ENCODE measurements around the gene STRN3. TPM values are rescaled to one million over a fixed set of nuclear protein-coding genes. Genes with fewer than 3 reads are reported as not detected.
"Not testable (repeated sequence)": the region's sequence is repeated elsewhere in the genome, so short reads cannot be mapped to it uniquely, and the experiment has no call there.

Gene STRN3
- total RNA-seq, 1 donor from 2014 or later: 45.7 TPM

DNA sequence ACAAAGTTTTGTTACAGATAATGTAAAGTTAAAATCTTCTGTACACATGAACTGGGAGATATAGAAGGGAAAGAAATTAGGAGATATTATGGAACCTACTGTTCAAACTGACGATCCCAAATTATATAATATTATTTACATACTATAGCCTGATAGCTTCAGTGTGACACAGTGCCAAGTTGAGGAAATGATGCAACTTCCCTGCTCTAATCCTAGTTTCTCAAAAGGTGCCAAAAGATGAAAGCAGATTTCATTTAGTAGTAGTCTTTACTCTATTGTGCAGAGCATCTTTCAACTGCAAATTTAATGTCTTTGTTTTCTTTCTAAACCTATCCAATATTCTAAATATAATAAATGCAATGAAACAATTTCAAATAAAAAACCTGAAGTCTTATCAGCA is 104.9 kb downstream of the STRN3 start:
- DNase-seq (ENCODE audit: low read depth in 2 of 2): peak in 1 of 2 donors; percentile 58

DNA sequence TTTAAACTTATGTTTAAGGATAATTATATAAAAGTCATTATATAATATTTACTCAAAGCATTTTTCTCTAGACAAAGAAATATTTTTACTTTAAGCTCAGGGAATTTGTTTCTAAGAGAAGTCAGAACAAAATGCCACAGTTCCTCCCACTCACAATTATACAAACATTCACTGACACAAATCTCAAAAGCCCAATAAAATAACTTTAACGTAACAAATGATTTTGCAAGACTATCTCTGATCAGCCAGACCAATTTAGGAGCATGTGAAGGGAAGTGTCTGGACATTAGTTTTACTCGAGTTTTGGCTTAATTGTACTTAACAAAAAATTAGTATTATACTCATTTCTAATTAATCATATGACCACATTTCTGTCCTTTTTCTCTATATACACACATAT is 110.6 kb downstream of the STRN3 start:
- DNase-seq (ENCODE audit: low read depth in 2 of 2): no peak

- no peak for DNase-seq (ENCODE audit: low read depth in 2 of 2)
Measured at GRCh38 chr14:30914812-30915211, 111.4 kb downstream of the STRN3 start.

GRCh38 chr14:30908826-30909225 is 117.4 kb downstream of the STRN3 start:
- no peak for DNase-seq (ENCODE audit: low read depth in 2 of 2)

DNA sequence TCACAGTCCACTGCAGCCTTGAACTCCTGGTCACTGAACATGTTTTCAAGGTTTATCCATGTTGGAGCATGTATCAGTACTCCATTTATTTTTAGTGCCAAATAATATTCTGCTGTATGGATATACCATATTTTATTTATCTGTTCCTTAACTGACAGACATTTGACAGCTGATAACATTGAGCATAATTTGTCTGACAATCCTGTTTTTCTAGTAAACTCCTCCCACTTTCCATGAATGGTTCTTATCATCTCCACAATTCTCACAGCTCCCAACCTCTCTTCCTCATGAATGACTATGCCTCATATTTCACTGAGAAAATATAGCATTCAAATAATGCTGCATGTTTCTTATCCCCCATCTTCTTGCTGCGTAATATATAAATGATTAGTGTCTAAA is 118.5 kb downstream of the STRN3 start:
- no peak for DNase-seq (ENCODE audit: low read depth in 2 of 2)

DNA sequence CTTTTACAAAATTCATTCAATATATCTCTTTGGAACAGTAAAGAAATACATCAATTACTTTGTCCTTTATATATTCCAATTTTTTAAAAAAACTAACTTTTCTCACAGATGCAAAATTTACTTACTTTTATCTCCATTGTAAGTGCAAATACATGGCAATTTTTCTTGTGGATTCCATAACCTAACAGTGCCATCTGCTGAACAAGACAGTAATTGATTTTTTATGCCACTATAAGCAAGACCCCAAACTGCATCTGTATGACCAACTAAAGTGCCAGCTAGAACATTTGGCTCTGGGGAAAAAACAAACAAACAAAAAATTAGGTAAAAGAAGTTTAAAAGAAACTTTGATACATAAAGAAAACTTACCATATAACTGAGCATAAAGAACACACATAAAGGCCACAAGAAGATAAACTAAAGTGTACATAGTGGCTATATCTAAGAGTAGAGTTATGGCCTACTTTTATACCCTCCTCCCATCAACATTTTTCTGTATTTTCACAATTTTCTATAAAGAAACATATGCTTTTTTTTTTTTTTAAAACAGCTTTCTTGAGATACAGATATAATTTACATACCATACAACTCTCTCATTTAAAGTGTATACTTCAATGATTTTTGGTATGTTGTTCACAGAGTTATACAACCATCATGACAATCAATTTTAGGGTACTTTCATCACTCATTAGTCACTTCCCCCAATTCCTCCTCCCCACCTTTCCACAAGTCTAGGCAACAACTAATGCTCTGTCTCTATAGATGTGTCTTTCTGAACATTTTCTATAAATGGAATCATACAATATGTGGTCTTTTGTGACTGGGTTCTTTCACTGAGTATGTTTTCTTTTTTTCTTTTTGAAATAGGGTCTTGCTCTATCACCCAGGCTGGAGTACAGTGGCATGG is 119.2 kb downstream of the STRN3 start:
- DNase-seq (ENCODE audit: low read depth in 2 of 2): peak; percentile 26 to 35

DNA sequence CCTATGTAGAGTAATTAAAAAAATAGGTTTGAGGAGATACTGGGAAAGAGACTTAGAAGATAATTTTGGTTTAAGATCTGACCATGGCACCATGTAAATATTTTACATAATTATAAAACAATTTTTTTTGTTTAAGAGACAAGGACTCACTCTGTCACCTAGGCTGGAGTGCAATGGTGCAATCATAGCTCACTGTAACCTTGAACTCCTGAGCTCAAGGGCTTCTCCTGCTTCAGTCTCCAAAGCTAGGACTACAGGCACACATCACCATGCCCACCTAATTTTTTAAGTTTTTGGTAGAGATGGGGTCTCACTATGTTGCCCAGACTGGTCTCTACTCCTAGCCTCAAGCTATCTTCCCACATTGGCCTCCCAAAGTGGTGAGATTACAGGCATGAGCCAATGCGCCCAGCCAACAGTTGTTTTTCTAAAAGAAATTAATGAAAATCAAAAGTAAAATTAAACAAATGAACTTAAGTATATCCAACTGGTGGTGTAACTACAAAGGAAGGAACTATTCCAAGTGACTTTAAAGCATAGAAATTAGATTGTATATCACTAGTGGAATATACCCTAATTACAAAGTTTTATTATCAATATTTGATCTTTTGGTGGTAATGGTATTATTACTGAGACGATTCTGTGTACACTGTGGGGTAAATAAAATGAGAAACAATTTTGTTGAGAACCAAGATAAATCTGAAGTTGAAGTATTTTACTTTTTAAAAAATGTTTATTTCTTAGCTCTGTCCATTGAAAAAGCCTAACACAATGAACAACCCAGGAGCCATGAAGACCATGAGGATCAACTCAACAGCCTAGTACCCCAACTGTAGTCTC is 122.7 kb downstream of the STRN3 start:
- no peak for DNase-seq (ENCODE audit: low read depth in 2 of 2)

DNA sequence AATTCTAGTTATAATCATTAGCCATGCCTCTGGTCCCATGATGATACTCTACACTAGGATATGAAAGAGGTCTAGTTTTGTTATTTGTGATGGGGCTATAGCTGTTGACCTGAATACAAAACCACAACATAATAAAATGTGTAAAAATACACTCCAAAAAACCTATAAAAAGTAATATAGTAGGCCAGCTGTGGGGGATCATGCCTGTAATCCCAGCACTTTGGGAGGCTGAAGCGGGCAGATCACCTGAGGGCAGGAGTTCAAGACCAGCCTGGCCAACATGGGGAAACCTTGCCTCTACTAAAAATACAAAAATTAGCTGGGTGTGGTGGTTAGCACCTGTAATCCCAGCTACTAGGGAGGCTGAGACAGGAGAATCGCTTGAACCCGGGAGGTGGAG is 129.1 kb downstream of the STRN3 start:
- not testable (repeated sequence) for DNase-seq (ENCODE audit: low read depth in 2 of 2)

DNA sequence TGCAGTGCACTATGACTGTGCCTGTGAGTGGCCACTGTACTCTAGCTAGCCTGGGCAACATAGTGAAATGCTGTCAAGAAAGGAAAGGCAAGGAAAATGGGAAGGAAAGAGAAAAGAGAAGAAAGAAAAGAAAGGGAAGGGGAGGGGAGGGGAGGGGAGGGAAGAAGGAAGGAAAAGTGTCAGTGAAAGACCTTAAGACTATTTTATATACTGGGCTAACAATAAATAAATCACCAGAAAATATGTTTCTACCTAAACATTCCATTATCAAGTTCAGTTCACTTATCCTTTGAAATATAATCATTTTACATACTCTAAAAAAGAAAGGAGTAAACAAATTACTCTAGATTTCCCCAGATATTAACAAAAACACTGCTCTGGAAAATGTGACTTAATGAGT is 129.7 kb downstream of the STRN3 start:
- DNase-seq (ENCODE audit: low read depth in 2 of 2): no peak

GRCh38 chr14:30894923-30895515 is 131.2 kb downstream of the STRN3 start:
- DNase-seq (ENCODE audit: low read depth in 2 of 2): no peak

DNA sequence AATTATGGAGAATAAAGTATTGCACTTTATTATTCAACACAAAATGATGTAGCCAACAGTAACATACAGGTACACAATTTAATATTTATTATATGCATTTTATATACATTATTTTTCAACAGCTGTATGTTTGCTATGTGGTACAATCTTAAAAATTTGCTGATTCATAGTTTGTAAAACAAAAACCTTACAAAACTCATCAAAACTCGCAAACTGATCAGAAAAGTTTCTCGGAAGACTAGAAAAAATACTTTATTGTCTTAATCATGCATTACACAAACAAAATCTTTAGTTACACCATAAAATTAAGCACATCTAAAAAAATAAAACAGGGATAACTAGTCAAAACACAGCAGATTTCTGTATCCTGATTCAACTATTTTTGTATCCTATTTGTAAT is 132.4 kb downstream of the STRN3 start:
- DNase-seq (ENCODE audit: low read depth in 2 of 2): no peak

DNA sequence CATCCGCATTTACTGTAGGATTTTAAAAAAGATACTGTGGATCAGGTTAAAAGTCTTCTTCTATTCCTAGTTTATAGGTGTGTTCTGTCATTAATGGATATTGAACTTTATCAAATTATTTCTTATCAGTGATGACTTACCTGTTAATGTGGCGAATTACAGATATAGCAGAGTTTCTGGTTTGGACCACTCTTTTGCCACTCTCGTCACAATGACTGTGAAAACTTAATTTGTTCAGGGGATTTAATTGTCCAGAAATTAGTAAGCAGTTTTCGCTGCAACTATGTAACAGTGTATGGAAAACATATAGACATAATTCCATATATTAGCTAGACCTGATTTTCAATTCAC is 137.0 kb downstream of the STRN3 start:
- no peak for DNase-seq (ENCODE audit: low read depth in 2 of 2)

DNA sequence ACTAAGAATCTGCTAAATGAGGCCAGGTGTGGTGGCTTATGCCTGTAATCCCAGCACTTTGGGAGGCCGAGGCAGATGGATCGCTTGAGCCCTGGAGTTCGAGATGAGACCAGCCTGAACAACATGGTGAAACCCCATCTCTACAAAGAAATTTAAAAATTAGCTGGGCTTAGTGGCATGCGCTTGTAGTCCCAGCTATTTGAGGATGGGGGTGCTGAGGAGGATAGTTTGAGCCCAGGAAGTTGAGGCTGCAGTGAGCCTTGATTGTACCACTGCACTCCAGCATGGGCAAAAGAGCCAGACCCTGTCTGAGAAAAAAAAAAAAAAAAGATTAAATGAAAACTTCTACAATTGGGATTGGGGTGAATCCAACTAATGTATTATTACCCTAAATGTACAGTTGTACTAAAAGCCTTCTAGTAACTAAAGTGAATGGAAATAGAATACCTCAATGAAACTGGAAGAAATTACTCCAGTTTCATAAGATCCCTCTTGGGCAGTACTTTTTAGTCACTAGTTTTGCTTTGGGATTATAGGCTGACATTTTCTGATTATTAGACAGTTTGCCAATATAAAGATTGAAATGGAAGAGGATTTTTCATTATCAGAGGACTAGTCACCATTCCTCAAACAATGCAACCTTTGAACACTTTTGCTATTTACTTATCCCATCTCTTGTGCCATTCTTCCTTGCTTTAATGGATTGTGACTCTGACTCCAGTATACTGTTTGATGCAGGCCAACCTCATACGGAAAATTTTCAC is 137.5 kb downstream of the STRN3 start:
- DNase-seq (ENCODE audit: low read depth in 2 of 2): no peak

DNA sequence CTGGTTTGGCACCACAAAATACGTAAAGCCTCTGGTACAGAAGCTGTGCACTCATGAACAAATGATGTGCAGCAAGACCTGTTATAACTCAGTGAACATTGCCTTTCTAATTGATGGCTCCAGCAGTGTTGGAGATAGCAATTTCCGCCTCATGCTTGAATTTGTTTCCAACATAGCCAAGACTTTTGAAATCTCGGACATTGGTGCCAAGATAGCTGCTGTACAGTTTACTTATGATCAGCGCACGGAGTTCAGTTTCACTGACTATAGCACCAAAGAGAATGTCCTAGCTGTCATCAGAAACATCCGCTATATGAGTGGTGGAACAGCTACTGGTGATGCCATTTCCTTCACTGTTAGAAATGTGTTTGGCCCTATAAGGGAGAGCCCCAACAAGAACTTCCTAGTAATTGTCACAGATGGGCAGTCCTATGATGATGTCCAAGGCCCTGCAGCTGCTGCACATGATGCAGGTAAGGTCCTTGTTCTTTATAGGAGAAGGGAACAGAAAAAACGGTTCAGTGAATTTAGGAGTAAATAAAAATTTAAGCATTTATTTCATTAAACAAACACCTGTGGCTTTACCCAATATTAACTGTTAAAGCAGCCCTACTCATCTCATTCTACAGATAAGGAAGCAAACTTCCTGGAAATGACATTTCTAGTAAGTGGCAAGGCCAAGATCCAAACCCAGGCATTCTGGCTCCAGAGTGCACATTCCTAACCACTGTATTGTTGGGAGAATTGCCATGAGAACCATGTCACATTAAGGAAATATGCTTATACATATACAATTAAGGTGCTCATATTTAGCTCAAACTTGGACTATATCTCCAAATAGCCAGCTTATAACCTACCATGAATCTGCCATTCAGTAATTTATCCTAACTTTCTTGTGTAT is 140.1 kb downstream of the STRN3 start:
- no peak for DNase-seq (ENCODE audit: low read depth in 2 of 2)

GRCh38 chr14:30884901-30885300 is 141.3 kb downstream of the STRN3 start:
- DNase-seq (ENCODE audit: low read depth in 2 of 2): no peak

- DNase-seq (ENCODE audit: low read depth in 2 of 2): no peak
Measured at GRCh38 chr14:30883508-30884294, 142.5 kb downstream of the STRN3 start.

- DNase-seq (ENCODE audit: low read depth in 2 of 2): no peak
Measured at GRCh38 chr14:30882431-30882830, 143.7 kb downstream of the STRN3 start.

DNA sequence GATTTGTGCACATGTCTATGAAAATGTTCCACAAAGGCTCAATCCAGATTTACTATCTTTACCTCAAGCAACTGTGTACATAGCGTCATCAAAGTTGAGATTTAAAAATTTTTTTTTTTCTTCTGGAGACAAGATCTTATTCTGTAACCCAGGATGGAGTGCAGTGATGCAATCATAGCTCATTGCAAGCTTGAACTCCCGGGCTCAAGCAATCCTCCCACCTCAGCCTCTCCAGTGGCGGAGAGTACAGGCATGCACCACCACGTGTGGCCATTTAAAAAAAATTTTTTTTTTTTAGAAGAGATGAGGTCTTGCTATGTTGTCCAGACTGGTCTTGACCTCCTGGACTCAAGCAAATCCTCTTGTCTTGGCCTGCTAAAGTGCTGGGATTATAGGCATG is 149.5 kb downstream of the STRN3 start:
- DNase-seq (ENCODE audit: low read depth in 2 of 2): no peak

DNA sequence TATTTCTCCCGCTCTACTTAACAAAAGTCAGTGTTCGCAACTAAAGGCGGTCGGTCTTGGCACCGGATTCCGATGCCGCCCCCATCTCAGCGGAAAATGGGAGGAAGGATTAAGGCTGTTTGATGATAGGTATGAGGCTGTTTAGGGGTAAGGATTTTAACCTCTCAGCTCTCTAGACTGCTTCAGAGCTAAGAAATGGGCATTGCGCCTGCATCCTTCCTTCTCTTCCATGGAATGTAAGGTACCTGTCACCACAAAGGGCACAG is 150.5 kb downstream of the STRN3 start:
- no peak for DNase-seq (ENCODE audit: low read depth in 2 of 2)

Data from dermis microvascular lymphatic vessel endothelial cell (primary cell).